Loucy (cell line): ENCODE data around the gene KCNK5.

Experiments
- H2AFZ ChIP-seq: fragments of 200-600 bp; sonication (generic); 2 replicates; pipeline ENCODE4 v1.6.0; 2016; ENCODE audit warnings: antibody characterized with exemption, mild to moderate bottlenecking, low read length, moderate library complexity
- H3F3A ChIP-seq: fragments of 200-600 bp; 2 replicates; pipeline ENCODE4 v1.6.0; 2016; ENCODE audit warnings: antibody characterized with exemption, low read depth, mild to moderate bottlenecking
- H3K27me3 ChIP-seq: fragments of 200-600 bp; sonication (generic); 2 replicates; pipeline ENCODE4 v1.6.1; 2014; ENCODE audit warnings: low read length, mild to moderate bottlenecking; ENCODE audit not compliant: insufficient read depth, poor library complexity, severe bottlenecking
- H3K36me3 ChIP-seq: fragments of 200-600 bp; sonication (generic); 2 replicates; pipeline ENCODE4 v1.6.1; 2016; ENCODE audit warnings: low read length; ENCODE audit not compliant: insufficient read depth
- H3K4me1 ChIP-seq: fragments of 200-600 bp; sonication (generic); 2 replicates; pipeline ENCODE4 v1.5.1; 2014; ENCODE audit warnings: low read length, mild to moderate bottlenecking; ENCODE audit not compliant: insufficient read depth, poor library complexity, severe bottlenecking
- H3K4me2 ChIP-seq: fragments of 200-600 bp; sonication (generic); 2 replicates; pipeline ENCODE4 v1.6.0; 2014; ENCODE audit warnings: antibody characterized with exemption, low read length, low read depth, mild to moderate bottlenecking; ENCODE audit not compliant: poor library complexity, severe bottlenecking
- H3K4me3 ChIP-seq: fragments of 200-600 bp; sonication (generic); 2 replicates; pipeline ENCODE4 v1.5.1; 2014; ENCODE audit warnings: low read length, mild to moderate bottlenecking, mixed read lengths; ENCODE audit not compliant: poor library complexity, severe bottlenecking
- H3K79me2 ChIP-seq: fragments of 200-600 bp; sonication (generic); 2 replicates; pipeline ENCODE4 v1.6.1; 2014; ENCODE audit warnings: low read length; ENCODE audit not compliant: insufficient read depth
- H3K9ac ChIP-seq: fragments of 200-600 bp; sonication (generic); 2 replicates; pipeline ENCODE4 v1.6.0; 2014; ENCODE audit warnings: mild to moderate bottlenecking, low read depth, low read length, moderate library complexity; ENCODE audit not compliant: poor library complexity, severe bottlenecking
- H3K9me2 ChIP-seq: fragments of 200-600 bp; sonication (generic); replicated peaks from 2 replicates; pipeline ENCODE4 v1.6.1; 2016; ENCODE audit warnings: low read depth, low read length, mixed read lengths
- H3K9me3 ChIP-seq: fragments of 200-600 bp; sonication (generic); 2 replicates; pipeline ENCODE4 v1.6.1; 2014; ENCODE audit warnings: mild to moderate bottlenecking, antibody characterized with exemption, low read length, low read depth; ENCODE audit not compliant: insufficient read depth
- H4K20me1 ChIP-seq: fragments of 200-600 bp; sonication (generic); 2 replicates; pipeline ENCODE4 v1.6.0; 2014; ENCODE audit warnings: antibody characterized with exemption, low read length, mild to moderate bottlenecking; ENCODE audit not compliant: insufficient read depth, poor library complexity, severe bottlenecking
- EZH2phosphoT487 ChIP-seq: fragments of 200-600 bp; IDR thresholded peaks from 2 replicates; pipeline ENCODE4 v1.6.1; 2018; ENCODE audit warnings: antibody characterized with exemption, mild to moderate bottlenecking, moderate library complexity, borderline replicate concordance
- TF ChIP-seq, protein P1 (sequence below): fragments of 200-600 bp; sonication (generic); conservative IDR thresholded peaks from 2 replicates; pipeline ENCODE4 v1.5.1; 2014; ENCODE audit warnings: mild to moderate bottlenecking, antibody characterized with exemption, low read length

KCNK5 gene

GRCh38 chr6:39233333-39233732 is 4.1 kb upstream of the KCNK5 start:
- Histone ChIP-seq H3K27me3 (no peaks in the 10 kb centered on the region), H3K9me3 (no peaks in the 10 kb centered on the region), H4K20me1 (no peaks in the 10 kb centered on the region), H3K9ac (no peak overlapping the region), H3K9me2 (no peaks in the 10 kb centered on the region), H3K4me3 (no peak overlapping the region), H3K79me2 (peaks cover 2% of the 10 kb centered on the region; the same call in 1 of the 2 replicates), H3F3A (no peaks in the 10 kb centered on the region), H2AFZ (no peak overlapping the region), H3K4me2 (no peak overlapping the region), H3K36me3 (no peaks in the 10 kb centered on the region), H3K4me1 (peaks cover 13% of the 10 kb centered on the region)
- no peak for TF ChIP-seq EZH2phosphoT487
- TF ChIP-seq, protein P1, sequence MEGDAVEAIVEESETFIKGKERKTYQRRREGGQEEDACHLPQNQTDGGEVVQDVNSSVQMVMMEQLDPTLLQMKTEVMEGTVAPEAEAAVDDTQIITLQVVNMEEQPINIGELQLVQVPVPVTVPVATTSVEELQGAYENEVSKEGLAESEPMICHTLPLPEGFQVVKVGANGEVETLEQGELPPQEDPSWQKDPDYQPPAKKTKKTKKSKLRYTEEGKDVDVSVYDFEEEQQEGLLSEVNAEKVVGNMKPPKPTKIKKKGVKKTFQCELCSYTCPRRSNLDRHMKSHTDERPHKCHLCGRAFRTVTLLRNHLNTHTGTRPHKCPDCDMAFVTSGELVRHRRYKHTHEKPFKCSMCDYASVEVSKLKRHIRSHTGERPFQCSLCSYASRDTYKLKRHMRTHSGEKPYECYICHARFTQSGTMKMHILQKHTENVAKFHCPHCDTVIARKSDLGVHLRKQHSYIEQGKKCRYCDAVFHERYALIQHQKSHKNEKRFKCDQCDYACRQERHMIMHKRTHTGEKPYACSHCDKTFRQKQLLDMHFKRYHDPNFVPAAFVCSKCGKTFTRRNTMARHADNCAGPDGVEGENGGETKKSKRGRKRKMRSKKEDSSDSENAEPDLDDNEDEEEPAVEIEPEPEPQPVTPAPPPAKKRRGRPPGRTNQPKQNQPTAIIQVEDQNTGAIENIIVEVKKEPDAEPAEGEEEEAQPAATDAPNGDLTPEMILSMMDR: no peak

DNA sequence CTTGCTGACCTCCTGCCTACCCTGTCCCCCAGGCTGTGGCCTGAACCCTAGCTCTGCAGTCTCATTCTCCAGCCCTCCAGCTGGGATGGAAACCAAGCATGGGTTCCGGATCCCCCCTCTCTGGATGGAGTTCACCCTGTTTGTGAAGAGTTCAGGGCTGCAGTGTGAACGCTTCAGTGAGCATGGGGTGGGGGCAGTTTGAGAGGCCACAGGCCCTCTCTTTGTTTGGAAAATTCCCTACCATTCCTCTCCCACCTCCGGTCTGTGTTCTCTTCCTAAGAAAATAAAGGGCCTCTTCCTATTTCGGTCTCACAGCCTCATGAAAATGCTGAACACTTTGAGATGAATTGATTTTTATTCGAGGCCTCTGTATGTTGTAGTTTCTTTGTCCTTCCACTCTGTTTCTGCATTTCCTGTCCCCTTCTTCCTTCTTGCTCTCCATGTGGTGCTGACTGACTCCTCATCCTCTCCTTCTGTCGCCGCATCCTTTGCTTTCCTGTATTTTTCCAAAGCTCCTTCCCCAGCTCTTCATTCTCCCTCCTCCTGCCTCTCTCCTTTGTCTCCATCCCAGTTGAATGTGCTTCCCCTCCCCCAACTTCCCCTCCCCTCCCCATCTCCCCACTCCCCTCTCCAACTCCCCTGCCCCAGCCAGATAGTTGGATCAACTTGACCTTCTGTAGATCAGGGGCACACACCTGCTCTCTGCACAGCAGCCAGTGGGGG is 2.4 kb upstream of the KCNK5 start:
- Histone ChIP-seq H3K27me3 (no peaks in the 10 kb centered on the region), H3K4me1 (peaks cover 25% of the 10 kb centered on the region), H3K9ac (no peak overlapping the region), H3K9me2 (no peaks in the 10 kb centered on the region), H2AFZ (peak overlapping the region; percentile 68; the same call in 1 of the 2 replicates), H3F3A (no peaks in the 10 kb centered on the region), H3K4me3 (no peak overlapping the region), H3K79me2 (peaks cover 18% of the 10 kb centered on the region), H3K36me3 (no peaks in the 10 kb centered on the region), H4K20me1 (no peaks in the 10 kb centered on the region), H3K4me2 (no peak overlapping the region), H3K9me3 (no peaks in the 10 kb centered on the region)
- TF ChIP-seq, protein P1: no peak
- TF ChIP-seq EZH2phosphoT487: no peak

- Histone ChIP-seq H3K36me3 (no peaks in the 10 kb centered on the region), H3K9me2 (no peaks in the 10 kb centered on the region), H3K4me3 (no peak overlapping the region), H3K9ac (no peak overlapping the region), H3K4me2 (no peak overlapping the region), H3K9me3 (no peaks in the 10 kb centered on the region), H4K20me1 (no peaks in the 10 kb centered on the region), H2AFZ (no peak overlapping the region), H3K79me2 (peaks cover 20% of the 10 kb centered on the region), H3K4me1 (peaks cover 34% of the 10 kb centered on the region), H3F3A (no peaks in the 10 kb centered on the region), H3K27me3 (no peaks in the 10 kb centered on the region)
- TF ChIP-seq, protein P1: no peak
Measured at GRCh38 chr6:39230654-39231035, 1.4 kb upstream of the KCNK5 start.
